GM12892 (cell line): ENCODE results near the gene ESRRA.

Experiments used
- POLR2A ChIP-seq: IDR thresholded peaks from 2 replicates; pipeline ENCODE4 v1.6.1; 2011; ENCODE audit warnings: low read depth, low read length, control low read depth
- POLR2AphosphoS5 ChIP-seq: IDR thresholded peaks from 2 replicates; pipeline ENCODE4 v1.6.1; 2011; ENCODE audit warnings: low read depth, low read length, control low read depth

DNA sequence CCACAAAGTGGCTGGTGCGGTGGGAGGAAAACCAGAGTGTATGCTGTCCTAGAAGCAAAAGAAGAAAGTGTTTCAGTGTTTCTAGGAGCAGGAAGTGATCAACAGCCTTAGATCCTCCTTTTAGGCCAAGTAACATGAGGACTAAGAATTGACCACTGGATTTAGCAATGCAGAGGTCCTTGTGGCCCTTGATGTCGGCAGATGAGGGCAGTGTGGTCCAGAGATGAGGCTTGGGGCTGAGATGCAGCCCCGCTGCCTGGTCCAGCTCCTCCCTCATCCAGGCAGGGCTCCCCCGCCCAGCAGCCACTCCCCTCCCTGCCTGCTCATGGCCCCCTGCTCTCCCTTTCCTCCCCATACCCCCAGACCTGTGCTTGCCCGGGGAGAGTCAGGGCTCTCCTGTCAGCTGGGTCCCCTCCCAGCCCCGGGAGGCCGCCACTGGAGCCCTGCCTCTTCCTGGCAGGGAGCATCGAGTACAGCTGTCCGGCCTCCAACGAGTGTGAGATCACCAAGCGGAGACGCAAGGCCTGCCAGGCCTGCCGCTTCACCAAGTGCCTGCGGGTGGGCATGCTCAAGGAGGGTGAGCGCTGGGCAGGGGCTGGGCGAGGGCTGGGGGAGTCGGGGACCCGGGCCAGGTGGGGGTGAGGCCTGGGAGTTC lies 8.3 kb downstream of the ESRRA start:
- TF ChIP-seq POLR2AphosphoS5 (no peak), POLR2A (no peak)
